ENCODE results near the gene C1orf216.
"Not testable (repeated sequence)": the region's sequence is repeated elsewhere in the genome, so short reads cannot be mapped to it uniquely, and the experiment has no call there.

C1orf216 gene

DNA sequence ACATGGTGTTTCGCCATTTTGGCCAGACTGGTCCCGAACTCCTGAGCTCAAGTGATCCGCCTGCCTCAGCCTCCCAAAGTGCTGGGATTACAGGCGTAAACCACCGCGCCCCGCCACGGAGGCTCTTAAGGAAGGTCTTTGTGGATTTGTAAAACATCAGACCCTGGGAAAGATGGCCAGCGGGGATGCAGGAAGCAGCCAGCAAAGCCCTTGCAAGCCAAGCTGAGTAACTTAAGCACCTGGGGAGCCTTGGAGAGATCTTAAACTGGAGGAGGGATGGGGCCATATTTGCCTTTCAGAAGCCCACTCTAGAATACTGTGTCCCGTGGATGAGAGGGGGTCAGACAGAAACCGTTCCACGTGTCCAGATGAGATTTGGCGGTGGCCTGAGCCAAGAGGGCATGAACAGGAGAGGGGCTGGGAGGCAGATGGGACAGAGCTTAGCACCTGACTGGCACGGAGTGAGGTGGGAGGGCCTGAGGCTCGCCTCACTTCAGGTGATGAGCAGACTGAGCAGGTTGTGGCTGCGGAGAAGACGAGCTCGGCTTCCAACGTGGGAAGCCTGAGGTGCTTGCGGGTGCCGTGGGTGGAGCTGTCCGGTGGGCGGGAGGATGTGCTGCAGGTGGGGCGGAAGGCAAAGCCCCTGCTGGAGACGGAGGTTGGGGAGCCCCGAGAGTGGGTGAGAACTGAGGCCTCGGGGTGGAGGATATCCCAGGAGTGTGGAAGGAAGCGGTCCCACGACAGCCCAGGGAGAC lies 11.7 kb downstream of the C1orf216 start:
- H3K4me2 ChIP-seq (ENCODE audit: low read depth, low read length) = peak overlapping the region; percentile 81

DNA sequence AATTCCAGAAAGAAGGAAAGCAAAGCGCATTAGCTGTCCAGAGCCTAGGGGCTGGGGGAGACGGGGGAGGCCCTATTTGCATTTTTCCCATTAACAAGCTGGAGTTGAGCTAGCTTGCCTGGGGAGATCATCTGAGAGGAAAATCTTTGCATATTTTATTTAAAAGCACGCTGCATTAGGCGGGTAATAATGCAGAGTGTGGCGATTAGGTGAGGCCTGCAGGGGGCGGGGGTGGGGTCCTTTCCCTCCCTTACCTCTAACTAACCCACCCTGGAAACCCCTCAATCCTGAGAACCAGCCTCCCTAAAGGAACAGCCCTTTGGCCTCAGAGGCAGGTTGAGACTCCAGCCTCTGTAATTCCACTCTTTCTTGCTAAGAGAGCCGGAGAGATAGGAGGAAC lies 16.2 kb downstream of the C1orf216 start:
- Histone ChIP-seq H2AFZ (ENCODE audit: low read length) (no peak overlapping the region), H3K4me2 (ENCODE audit: low read depth, low read length) (no peak overlapping the region), H3K9me3 (replicated peaks; ENCODE audit: insufficient read depth, low read length) (no peaks in the 10 kb centered on the region), H3K9ac (ENCODE audit: low read length) (no peak overlapping the region), H3K36me3 (replicated peaks; ENCODE audit: insufficient read depth, low read length) (no peaks in the 10 kb centered on the region), H3K4me1 (ENCODE audit: low read length) (no peaks in the 10 kb centered on the region), H3K79me2 (ENCODE audit: low read length) (no peaks in the 10 kb centered on the region), H4K20me1 (ENCODE audit: insufficient read depth, low read length) (no peaks in the 10 kb centered on the region), H3K4me3 (ENCODE audit: low read length) (no peak overlapping the region), H3K9me2 (replicated peaks; ENCODE audit: insufficient read depth, low read length) (no peaks in the 10 kb centered on the region), H3K27ac (ENCODE audit: low read length) (no peak overlapping the region), H3F3A (ENCODE audit: insufficient read depth, low read length) (no peaks in the 10 kb centered on the region), H3K27me3 (replicated peaks; ENCODE audit: insufficient read depth, low read length) (no peaks in the 10 kb centered on the region)
- no peak for TF ChIP-seq EZH2 (optimal IDR thresholded peaks at IDR 0.05; ENCODE audit: low read depth, low read length)
- TF ChIP-seq, protein P1, sequence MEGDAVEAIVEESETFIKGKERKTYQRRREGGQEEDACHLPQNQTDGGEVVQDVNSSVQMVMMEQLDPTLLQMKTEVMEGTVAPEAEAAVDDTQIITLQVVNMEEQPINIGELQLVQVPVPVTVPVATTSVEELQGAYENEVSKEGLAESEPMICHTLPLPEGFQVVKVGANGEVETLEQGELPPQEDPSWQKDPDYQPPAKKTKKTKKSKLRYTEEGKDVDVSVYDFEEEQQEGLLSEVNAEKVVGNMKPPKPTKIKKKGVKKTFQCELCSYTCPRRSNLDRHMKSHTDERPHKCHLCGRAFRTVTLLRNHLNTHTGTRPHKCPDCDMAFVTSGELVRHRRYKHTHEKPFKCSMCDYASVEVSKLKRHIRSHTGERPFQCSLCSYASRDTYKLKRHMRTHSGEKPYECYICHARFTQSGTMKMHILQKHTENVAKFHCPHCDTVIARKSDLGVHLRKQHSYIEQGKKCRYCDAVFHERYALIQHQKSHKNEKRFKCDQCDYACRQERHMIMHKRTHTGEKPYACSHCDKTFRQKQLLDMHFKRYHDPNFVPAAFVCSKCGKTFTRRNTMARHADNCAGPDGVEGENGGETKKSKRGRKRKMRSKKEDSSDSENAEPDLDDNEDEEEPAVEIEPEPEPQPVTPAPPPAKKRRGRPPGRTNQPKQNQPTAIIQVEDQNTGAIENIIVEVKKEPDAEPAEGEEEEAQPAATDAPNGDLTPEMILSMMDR (IDR thresholded peaks at IDR 0.05; ENCODE audit: low read length) = no peak
- TF ChIP-seq EZH2phosphoT487 (IDR thresholded peaks at IDR 0.05; ENCODE audit: low read length) = no peak
- no peak for DNase-seq

More for the DNA sequence above, 11.7 kb downstream of the C1orf216 start:
- Histone ChIP-seq H3K9me3 (replicated peaks; ENCODE audit: insufficient read depth, low read length) (no peaks in the 10 kb centered on the region), H3F3A (ENCODE audit: insufficient read depth, low read length) (no peaks in the 10 kb centered on the region), H2AFZ (ENCODE audit: low read length) (peak overlapping the region; percentile 72), H3K4me3 (ENCODE audit: low read length) (peak overlapping the region; percentile 45), H3K36me3 (replicated peaks; ENCODE audit: insufficient read depth, low read length) (no peaks in the 10 kb centered on the region), H3K27ac (ENCODE audit: low read length) (no peak overlapping the region), H3K9ac (ENCODE audit: low read length) (no peak overlapping the region), H3K4me1 (ENCODE audit: low read length) (no peaks in the 10 kb centered on the region), H3K79me2 (ENCODE audit: low read length) (no peaks in the 10 kb centered on the region), H3K9me2 (replicated peaks; ENCODE audit: insufficient read depth, low read length) (no peaks in the 10 kb centered on the region), H3K27me3 (replicated peaks; ENCODE audit: insufficient read depth, low read length) (no peaks in the 10 kb centered on the region), H4K20me1 (ENCODE audit: insufficient read depth, low read length) (no peaks in the 10 kb centered on the region)
- TF ChIP-seq EZH2phosphoT487 (IDR thresholded peaks at IDR 0.05; ENCODE audit: low read length) = no peak
- TF ChIP-seq, protein P1 (IDR thresholded peaks at IDR 0.05; ENCODE audit: low read length) = no peak
- no peak for DNase-seq

DNA sequence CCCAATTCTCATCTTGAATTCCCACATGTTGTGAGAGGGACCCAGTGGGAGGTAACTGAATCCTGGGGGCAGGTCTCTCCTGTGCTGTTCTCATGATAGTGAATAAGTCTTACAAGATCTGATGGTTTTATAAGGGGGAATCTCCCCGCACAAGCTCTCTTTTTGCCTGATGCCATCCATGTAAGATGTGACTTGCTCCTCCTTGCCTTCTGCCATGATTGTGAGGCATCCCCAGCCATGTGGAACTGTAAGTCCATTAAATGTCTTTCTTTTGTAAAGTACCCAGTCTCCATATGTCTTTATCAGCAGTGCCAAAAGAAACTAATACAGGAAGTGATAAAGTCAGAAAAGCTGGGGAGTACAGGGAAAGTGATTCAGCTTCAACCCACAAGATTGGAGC lies 19.5 kb downstream of the C1orf216 start:
- not testable (repeated sequence) for H3K4me3 ChIP-seq (ENCODE audit: low read length); DNase-seq; H3K4me1 ChIP-seq (ENCODE audit: low read length); H3K27me3 ChIP-seq (replicated peaks; ENCODE audit: insufficient read depth, low read length); H2AFZ ChIP-seq (ENCODE audit: low read length); H3K9me2 ChIP-seq (replicated peaks; ENCODE audit: insufficient read depth, low read length); H4K20me1 ChIP-seq (ENCODE audit: insufficient read depth, low read length); H3K27ac ChIP-seq (ENCODE audit: low read length); H3K9me3 ChIP-seq (replicated peaks; ENCODE audit: insufficient read depth, low read length); H3K36me3 ChIP-seq (replicated peaks; ENCODE audit: insufficient read depth, low read length); H3K79me2 ChIP-seq (ENCODE audit: low read length); H3K4me2 ChIP-seq (ENCODE audit: low read depth, low read length); H3F3A ChIP-seq (ENCODE audit: insufficient read depth, low read length); H3K9ac ChIP-seq (ENCODE audit: low read length)

DNA sequence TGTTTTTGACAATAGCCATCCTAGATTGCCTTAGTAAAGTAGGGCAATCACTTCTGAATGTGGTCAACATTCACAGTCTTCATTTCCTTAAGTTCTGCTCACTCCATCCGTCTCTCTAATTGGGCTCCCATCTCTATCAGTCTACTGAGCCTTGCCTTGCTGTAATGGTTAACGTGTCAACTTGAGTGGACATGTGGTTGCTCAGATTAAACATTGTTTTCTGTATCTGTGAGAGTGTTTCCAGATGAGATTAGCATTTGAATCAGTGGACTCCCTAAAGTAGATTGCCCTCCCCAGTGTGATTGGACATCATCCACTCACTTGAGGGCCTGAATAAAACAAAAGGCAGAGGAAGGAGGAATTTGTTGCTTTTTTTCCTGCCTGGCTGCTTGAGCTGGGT lies 26.4 kb downstream of the C1orf216 start:
- Histone ChIP-seq H3K27ac (ENCODE audit: low read length) (no peak overlapping the region), H3K27me3 (replicated peaks; ENCODE audit: insufficient read depth, low read length) (no peaks in the 10 kb centered on the region), H3K9me3 (replicated peaks; ENCODE audit: insufficient read depth, low read length) (no peaks in the 10 kb centered on the region), H3K9ac (ENCODE audit: low read length) (no peak overlapping the region), H4K20me1 (ENCODE audit: insufficient read depth, low read length) (no peaks in the 10 kb centered on the region), H3F3A (ENCODE audit: insufficient read depth, low read length) (no peaks in the 10 kb centered on the region), H3K79me2 (ENCODE audit: low read length) (no peaks in the 10 kb centered on the region), H3K4me3 (ENCODE audit: low read length) (no peak overlapping the region), H3K36me3 (replicated peaks; ENCODE audit: insufficient read depth, low read length) (no peaks in the 10 kb centered on the region), H3K4me2 (ENCODE audit: low read depth, low read length) (no peak overlapping the region), H2AFZ (ENCODE audit: low read length) (no peak overlapping the region), H3K9me2 (replicated peaks; ENCODE audit: insufficient read depth, low read length) (no peaks in the 10 kb centered on the region), H3K4me1 (ENCODE audit: low read length) (no peaks in the 10 kb centered on the region)
- no peak for DNase-seq
- TF ChIP-seq EZH2 (optimal IDR thresholded peaks at IDR 0.05; ENCODE audit: low read depth, low read length) (no peak), EZH2phosphoT487 (IDR thresholded peaks at IDR 0.05; ENCODE audit: low read length) (no peak)
- TF ChIP-seq, protein P1 (IDR thresholded peaks at IDR 0.05; ENCODE audit: low read length) = no peak

Data from MM.1S (cell line).